Lower lobe of right lung (tissue), 2 donors: Measurements from ENCODE around the gene UGT1A5. TPM values are rescaled to one million over a fixed set of nuclear protein-coding genes. Genes with fewer than 3 reads are reported as not detected.

Source experiments
- ATAC-seq, 2 donors: fragments of 200-7000 bp; cut with Tn5 transposase; one replicate each; pipeline ENCODE4 v1.9.1; 2020 to 2022; ENCODE audit warnings: mild to moderate bottlenecking in 2 of 2, moderate library complexity in 2 of 2
- DNase-seq: peaks from one replicate; pipeline ENCODE4 v3.0.0-alpha.2; 2020
- H3K27ac ChIP-seq: fragments of 200-600 bp; one replicate; pipeline ENCODE4 v1.8.0; 2022
- H3K27me3 ChIP-seq: fragments of 200-600 bp; one replicate; pipeline ENCODE4 v1.8.0; 2022; ENCODE audit warnings: low read depth
- H3K36me3 ChIP-seq: fragments of 200-600 bp; one replicate; pipeline ENCODE4 v1.8.0; 2022; ENCODE audit warnings: mild to moderate bottlenecking
- H3K4me1 ChIP-seq: fragments of 200-600 bp; one replicate; pipeline ENCODE4 v1.8.0; 2022
- H3K4me3 ChIP-seq: fragments of 200-600 bp; one replicate; pipeline ENCODE4 v1.8.0; 2022; ENCODE audit warnings: mild to moderate bottlenecking
- H3K9me3 ChIP-seq: fragments of 200-600 bp; one replicate; pipeline ENCODE4 v1.8.0; 2022
- CTCF ChIP-seq: fragments of 200-600 bp; IDR thresholded peaks from one replicate; pipeline ENCODE4 v1.8.0; 2022; ENCODE audit warnings: antibody characterized with exemption, mild to moderate bottlenecking
- intact Hi-C: fragments of 100-400 bp; cut with DNase I; formaldehyde crosslinking; loops from one replicate; pipeline ENCODE4 v1.11.0; 2022
- total RNA-seq: library from RNA; stranded (reverse); fragmentation: NEBNext Ultra II Directional; extraction: Animal tissue kit (Norgen Biotek cat#: 25700); gene quantifications from one replicate; pipeline ENCODE4 v1.2.1, GENCODE V29; 2021
- donor health status: DM: no; HTN: yes; CAD: no; lungs with severe emphysema.

Gene UGT1A5
- total RNA-seq, 1 donor from 2014 or later, result 0.27 TPM

GRCh38 chr2:233822101-233822771 is 109.5 kb downstream of the UGT1A5 start:
- H3K9me3 ChIP-seq, result no peaks in the 10 kb centered on the region
- no peaks in the 10 kb centered on the region for H3K36me3 ChIP-seq
- no peak for DNase-seq
- H3K27ac ChIP-seq, result no peak overlapping the region
- H3K4me1 ChIP-seq, result no peaks in the 10 kb centered on the region
- intact Hi-C loops, result no loop called here
- no peak for TF ChIP-seq CTCF
- H3K27me3 ChIP-seq, result peaks cover 4% of the 10 kb centered on the region
- H3K4me3 ChIP-seq, result no peak overlapping the region
- no peak for ATAC-seq

Other genes with a start within 250 kb of the UGT1A5 start
- 45.4 TPM for gene USP40, start 146.1 kb upstream of the UGT1A5 start, total RNA-seq
- not detected for gene UGT1A8, start 95.3 kb upstream of the UGT1A5 start, total RNA-seq
- not detected for gene UGT1A10, start 76.5 kb upstream of the UGT1A5 start, total RNA-seq
- not detected for gene UGT1A9, start 41.0 kb upstream of the UGT1A5 start, total RNA-seq
- not detected for gene UGT1A7, start 31.0 kb upstream of the UGT1A5 start, total RNA-seq
- 2.3 TPM for gene UGT1A6, start 20.0 kb upstream of the UGT1A5 start, total RNA-seq
- not detected for gene UGT1A4, start 5.8 kb downstream of the UGT1A5 start, total RNA-seq
- not detected for gene UGT1A3, start 16.1 kb downstream of the UGT1A5 start, total RNA-seq
- gene UGT1A1, start 47.4 kb downstream of the UGT1A5 start, total RNA-seq, result 0.24 TPM
- not detected for gene MROH2A, start 65.4 kb downstream of the UGT1A5 start, total RNA-seq
- gene HJURP, start 141.6 kb downstream of the UGT1A5 start, total RNA-seq, result 1.5 TPM
- not detected for gene TRPM8, start 204.5 kb downstream of the UGT1A5 start, total RNA-seq